Bone marrow (tissue), 2 donors: ENCODE measurements around the gene DYNC2H1.
"Not testable (repeated sequence)": the region's sequence is repeated elsewhere in the genome, so short reads cannot be mapped to it uniquely, and the experiment has no call there.

Experiments
- DNase-seq, 2 donors: peaks; one replicate each; lab custom pipeline; 2025; lab: John Stamatoyannopoulos, UW

DYNC2H1 gene

GRCh38 chr11:103368145-103368544 is 258.9 kb downstream of the DYNC2H1 start:
- no peak for DNase-seq

GRCh38 chr11:103370076-103370475 is 260.9 kb downstream of the DYNC2H1 start:
- no peak for DNase-seq

GRCh38 chr11:103372906-103373305 is 263.7 kb downstream of the DYNC2H1 start:
- no peak for DNase-seq

- not testable (repeated sequence) for DNase-seq
Observed at GRCh38 chr11:103374227-103374626, 265.0 kb downstream of the DYNC2H1 start.

- DNase-seq, result no peak
Observed at GRCh38 chr11:103378931-103379330, 269.7 kb downstream of the DYNC2H1 start.

- DNase-seq, result no peak
Observed at GRCh38 chr11:103380031-103380430, 270.8 kb downstream of the DYNC2H1 start.

- DNase-seq, result no peak
Observed at GRCh38 chr11:103384652-103385051, 275.4 kb downstream of the DYNC2H1 start.

GRCh38 chr11:103395612-103396011 is 286.4 kb downstream of the DYNC2H1 start:
- no peak for DNase-seq

GRCh38 chr11:103396237-103396636 is 287.0 kb downstream of the DYNC2H1 start:
- DNase-seq, result no peak

- no peak for DNase-seq
Observed at GRCh38 chr11:103397369-103397768, 288.1 kb downstream of the DYNC2H1 start.

GRCh38 chr11:103398829-103399228 is 289.6 kb downstream of the DYNC2H1 start:
- no peak for DNase-seq

GRCh38 chr11:103406357-103406756 is 297.1 kb downstream of the DYNC2H1 start:
- no peak for DNase-seq

- DNase-seq, result no peak
Observed at GRCh38 chr11:103407641-103408040, 298.4 kb downstream of the DYNC2H1 start.

GRCh38 chr11:103413266-103413888 is 304.2 kb downstream of the DYNC2H1 start:
- DNase-seq, result no peak

- no peak for DNase-seq
Observed at GRCh38 chr11:103418014-103418413, 308.8 kb downstream of the DYNC2H1 start.

GRCh38 chr11:103420593-103420992 is 311.4 kb downstream of the DYNC2H1 start:
- DNase-seq, result no peak

GRCh38 chr11:103433386-103434072 is 324.3 kb downstream of the DYNC2H1 start:
- DNase-seq, result no peak

GRCh38 chr11:103434073-103434411 is 324.8 kb downstream of the DYNC2H1 start:
- no peak for DNase-seq

GRCh38 chr11:103436131-103436770 is 327.0 kb downstream of the DYNC2H1 start:
- DNase-seq, result no peak

GRCh38 chr11:103441021-103441420 is 331.8 kb downstream of the DYNC2H1 start:
- no peak for DNase-seq

GRCh38 chr11:103448966-103449365 is 339.7 kb downstream of the DYNC2H1 start:
- no peak for DNase-seq

GRCh38 chr11:103450241-103450640 is 341.0 kb downstream of the DYNC2H1 start:
- DNase-seq, result no peak

- no peak for DNase-seq
Observed at GRCh38 chr11:103453126-103453525, 343.9 kb downstream of the DYNC2H1 start.
